ENCODE data around the gene TNRC18.
"Not testable (repeated sequence)": the region's sequence is repeated elsewhere in the genome, so short reads cannot be mapped to it uniquely, and the experiment has no call there.

The TNRC18 gene

DNA sequence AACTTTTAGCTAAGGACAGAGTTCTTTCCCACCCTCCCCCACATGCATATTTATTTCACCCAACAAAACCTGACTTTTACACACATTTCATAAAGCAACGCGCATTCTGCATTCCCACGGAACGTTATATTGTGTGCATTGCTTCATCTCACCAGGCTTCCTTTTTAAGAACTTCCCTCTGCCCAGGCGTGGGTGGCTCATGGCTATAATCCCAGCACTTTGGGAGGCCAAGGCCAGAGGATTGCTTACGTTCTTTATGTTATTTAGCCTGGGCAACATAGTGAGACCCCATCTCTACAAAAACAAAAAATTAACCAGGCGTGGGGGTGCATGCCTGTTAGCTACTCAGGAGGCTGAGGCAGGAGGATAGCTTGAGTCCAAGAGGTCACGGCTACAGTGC is 155.8 kb downstream of the TNRC18 start:
- DNase-seq (ENCODE audit: low read depth), result not testable (repeated sequence)

DNA sequence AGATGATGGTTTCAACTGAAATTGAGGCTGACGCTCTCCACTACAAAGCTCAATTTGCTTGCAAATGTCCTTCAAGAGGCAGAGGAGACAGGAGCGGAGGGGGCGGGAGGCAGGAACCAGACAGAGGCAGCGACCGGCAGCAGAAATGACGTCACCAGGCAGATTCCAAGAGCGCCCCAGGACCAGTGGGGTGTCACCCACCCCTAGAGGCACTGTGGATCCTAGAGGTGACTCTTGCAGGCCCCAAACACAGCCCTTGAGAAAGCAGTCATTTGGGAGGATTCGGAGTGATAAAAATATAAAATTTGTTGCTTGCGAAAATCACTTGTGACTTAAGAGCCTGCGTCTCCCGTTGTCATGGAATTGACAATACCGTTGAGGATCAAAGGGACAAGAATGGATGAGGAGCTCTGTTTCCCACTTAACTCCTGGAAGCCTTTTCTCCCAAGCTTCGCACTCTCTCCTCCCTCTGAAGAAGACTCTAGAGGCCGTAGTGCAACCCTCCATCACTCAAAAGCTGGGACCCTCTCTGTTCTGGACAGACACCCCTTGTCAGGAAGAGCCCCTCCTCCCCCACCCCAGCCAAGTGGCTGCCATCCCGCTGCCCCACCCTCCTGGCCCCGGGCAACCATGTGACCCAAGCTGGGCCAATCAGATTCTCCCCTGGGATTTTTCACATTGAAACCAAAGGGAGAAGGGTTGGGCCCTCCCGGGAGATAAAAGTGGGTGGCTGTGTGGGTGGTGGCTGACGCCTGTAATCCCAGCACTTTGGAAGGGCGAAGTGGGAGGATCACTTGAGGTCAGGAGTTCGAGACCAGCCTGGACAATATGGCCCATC is 157.2 kb downstream of the TNRC18 start:
- no peak for DNase-seq (ENCODE audit: low read depth)

GRCh38 chr7:5265320-5266190 is 158.1 kb downstream of the TNRC18 start:
- DNase-seq (ENCODE audit: low read depth), result no peak

- DNase-seq (ENCODE audit: low read depth), result not testable (repeated sequence)
These were observed 160.6 kb downstream of the TNRC18 start for GRCh38 chr7:5263066-5263465.

DNA sequence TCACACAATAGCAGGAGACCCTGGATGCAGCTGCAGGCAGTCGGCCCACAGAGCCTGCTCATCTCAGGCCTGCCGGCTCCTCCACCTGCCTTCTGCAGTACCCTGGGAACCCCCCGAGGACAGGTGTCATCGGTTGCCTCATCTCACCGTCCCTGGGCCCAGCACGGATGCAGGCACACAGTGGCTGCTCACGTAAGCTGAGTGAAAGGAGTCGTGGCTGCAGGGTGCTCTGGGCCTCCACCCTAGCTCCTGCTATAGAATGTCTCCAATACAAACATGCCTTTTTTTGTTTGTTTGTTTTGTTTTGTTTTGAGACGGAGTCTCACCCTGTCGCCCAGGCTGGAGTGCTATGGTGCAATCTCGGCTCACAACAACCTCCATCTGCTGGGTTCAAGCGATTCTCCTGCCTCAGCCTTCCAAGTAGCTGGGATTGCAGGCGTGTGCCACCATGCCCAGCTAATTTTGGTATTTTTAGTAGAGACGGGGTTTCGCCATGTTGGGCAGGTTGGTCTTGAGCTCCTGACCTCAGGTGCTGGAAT is 163.0 kb downstream of the TNRC18 start:
- not testable (repeated sequence) for DNase-seq (ENCODE audit: low read depth)
